GM18873 (cell line): ENCODE measurements around the gene EPHA2.
"Not testable (repeated sequence)": the region's sequence is repeated elsewhere in the genome, so short reads cannot be mapped to it uniquely, and the experiment has no call there.

Experiments
- ATAC-seq: cut with Tn5 transposase; IDR thresholded peaks from one replicate; pipeline ENCODE4 v1.9.1; 2021; ENCODE audit warnings: mild to moderate bottlenecking, moderate library complexity, moderate number of reproducible peaks; ENCODE audit not compliant: unreplicated experiment, low FRiP score

EPHA2 gene

DNA sequence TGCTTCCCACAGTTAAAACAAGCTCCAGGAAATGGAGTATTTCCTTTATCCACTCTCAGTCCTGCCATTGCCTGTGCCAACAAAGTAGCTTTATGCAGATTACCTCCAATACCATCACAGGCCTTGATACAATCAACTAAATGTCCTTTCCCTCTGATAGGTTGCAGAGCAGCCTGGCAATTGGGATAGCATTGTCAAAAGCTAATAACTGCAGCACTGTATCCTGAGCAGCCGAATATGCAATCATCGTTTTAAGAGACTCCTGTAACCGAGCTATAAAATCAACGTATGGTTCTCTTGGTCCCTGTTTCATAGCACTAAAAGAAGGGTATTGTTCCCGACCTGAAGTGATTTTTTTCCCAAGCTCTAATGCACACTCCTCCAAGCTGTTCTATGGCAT is 48.8 kb downstream of the EPHA2 start:
- ATAC-seq = not testable (repeated sequence)

DNA sequence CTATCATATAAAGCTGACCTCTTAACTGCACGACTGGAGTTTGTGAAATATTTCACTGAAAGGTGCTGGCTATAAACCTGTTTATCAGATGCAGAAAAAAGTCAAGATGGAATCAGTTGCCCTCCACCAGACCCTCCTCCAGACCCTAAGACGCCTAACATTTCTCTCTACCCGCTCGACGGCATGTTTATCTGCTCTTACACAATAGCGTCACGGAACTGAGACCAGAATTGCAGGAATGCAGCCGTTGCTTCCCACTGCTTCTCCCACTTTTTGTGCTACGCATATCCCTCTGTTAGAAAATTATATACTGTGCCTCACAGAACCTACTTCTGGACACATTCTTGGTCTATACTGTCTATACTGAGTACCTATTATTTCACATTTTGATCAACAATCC is 54.2 kb downstream of the EPHA2 start:
- no peak for ATAC-seq

DNA sequence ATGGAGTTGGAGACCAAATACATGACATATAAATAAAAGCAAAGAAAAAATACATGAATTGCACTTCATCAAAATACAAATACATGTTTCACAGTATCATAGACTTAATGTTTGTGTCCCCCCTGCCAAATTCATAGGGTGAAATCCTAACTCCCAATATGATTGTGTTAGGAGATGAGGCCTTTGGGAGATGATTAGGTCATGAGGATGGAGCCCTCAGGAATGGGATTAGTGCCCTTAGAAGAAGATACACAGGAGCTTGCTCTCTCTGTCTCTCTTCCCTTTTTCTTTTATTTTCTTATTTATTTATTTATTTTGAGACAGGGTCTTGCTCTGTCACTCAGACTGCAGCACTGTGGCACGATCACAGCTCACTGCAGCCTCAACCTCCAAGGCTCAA is 56.5 kb downstream of the EPHA2 start:
- no peak for ATAC-seq

DNA sequence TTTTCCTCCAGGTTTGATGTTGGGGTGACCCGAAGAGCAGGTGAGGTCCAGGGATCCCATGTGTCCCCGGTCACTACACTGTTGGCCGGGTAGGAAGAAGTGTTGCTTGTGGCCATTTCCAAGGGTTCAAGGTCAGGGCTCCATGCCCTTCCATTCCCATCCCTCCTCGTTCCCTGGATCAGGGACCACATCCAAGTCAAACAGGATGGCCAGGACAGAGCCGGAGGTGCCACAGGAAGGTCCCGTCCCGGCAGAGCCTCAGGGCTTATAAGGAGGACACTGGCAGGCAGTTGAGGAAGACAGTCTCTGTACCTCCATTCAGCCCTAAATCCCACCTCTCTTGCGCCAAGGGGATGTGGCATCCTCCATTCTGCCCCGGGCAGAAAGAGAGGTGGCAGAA is 60.4 kb downstream of the EPHA2 start:
- ATAC-seq = no peak

DNA sequence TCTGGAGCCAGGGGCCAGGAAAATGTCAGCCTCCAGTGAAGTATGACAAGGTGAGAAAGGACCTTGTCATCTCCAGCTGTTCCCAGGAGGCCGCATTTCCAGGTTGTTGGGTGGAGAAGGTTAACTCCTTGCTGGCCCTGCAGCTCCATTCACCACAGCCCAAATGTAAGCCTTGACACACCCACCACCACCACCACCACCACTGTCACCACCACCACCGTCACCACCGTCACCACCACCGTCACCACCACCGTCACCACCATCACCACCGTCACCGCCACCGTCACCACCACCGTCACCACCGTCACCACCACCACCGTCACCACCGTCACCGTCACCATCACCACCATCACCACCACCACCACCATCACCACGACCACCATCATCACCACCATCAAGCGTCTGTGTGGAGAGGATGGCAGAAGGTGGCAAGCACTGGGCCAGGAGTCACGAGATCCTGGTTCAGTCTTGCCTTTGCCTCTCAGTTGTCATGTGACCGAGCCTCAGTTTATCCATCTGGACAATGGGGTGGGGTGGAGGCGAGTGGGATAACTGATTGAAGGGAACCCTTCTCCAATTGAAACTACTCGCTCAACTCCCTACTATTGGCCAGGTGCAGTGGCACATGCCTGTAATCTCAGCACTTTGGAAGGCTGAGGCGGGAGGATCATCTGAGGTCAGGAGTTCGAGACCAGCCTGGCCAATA is 61.3 kb downstream of the EPHA2 start:
- no peak for ATAC-seq

DNA sequence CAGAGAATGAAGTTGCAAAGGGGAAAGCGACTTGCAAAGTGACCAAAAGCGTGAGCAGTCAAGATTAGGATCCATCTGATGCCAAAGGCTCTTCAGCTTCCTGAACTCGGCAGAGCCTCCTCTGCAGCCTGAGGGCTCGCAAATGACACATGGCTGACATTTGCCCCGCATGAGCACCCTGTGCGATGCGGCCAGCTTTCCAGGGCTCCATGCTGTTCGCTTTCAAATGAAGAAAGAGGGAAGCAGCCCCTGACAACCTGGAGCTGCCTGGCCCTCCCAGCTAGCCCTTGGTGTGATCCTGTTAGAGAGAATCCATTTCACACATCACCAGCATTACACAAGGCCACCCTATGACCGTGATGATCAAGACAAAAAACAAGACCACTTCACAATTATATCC is 62.3 kb downstream of the EPHA2 start:
- no peak for ATAC-seq

DNA sequence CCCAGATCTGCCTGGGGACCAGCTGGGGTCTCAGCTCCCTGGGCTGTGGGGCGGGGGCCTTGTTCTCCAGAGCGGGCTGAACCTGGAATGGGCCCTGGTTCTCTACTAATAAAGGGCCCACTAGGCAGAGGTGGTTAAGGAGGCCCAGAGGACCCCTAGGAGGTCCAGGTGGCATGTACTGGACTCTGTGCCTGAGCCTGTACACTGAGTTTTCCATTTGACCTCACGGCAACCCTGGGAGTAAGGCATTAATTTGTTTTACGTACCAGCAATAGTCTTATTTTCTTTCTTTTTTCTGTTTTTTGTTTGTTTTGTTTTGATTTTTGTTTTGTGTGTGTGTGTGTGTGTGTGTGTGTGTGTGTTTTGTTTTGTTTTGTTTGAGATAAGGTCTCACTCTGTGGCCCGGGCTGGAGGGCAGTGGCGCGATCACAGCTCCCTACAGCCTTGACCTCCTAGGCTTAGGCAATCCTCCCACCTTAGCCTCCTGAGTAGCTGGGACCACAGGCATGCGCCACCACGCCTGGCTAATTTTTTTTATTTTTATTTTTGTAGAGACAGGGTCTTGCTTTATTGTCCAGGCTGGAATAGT is 62.9 kb downstream of the EPHA2 start:
- ATAC-seq = no peak

DNA sequence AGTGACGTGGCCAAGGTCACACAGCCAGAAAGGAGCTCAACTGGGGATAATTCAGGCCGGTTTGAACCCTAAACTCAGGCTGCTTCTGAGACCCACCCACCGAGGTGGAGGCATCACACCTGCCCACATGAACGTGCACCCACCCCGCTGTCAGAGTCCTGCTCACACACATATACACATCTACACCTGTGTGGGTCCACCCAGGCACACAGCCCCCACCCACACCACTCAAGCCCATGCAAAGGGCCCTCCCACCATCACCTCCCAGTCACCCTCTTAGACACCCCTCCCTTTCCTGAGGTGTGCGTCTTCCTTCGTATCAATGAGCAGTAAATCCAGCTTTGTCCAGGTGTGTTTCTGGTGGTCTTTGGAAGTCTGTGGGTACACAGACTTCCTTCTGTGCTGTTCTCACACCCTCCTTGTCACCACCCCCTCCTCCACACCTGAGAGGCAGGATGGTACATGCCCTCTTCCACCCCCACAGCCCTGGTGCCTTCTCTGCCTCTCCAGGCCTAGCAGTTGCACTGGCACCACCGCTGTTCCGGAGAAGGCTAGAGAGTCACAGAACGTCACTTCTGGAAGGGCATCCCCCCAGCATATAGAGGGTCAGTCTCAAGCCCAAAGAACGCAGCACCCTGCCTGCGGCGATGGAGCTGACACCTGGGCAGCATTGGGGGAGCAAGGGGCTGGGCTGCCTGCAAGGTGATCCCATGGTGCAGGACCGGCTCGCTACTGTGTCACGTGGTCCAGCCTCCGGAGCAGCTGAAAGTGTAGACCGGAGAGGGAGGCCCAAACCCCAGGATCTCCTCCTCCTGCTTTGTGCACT is 63.6 kb downstream of the EPHA2 start:
- ATAC-seq = no peak

DNA sequence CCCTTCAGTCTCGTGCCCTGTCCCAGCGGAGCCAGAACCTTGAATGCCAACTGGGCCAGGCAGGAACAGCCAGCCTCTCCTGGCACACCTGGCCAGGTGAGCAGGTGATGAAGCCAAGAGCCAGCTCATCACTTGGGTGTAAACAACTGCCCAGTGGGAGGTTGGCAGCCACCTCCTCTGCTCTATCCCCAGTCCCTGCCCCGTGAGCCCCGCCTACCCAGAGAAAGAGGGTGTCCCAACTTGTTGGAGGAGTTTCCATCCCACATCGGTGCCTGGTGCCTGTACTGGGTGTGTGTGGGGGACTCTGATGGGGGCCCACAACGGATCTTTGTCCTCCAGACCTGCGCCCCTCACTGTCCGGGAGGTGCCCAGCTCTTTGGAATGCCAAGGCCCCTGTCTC is 64.6 kb downstream of the EPHA2 start:
- no peak for ATAC-seq

DNA sequence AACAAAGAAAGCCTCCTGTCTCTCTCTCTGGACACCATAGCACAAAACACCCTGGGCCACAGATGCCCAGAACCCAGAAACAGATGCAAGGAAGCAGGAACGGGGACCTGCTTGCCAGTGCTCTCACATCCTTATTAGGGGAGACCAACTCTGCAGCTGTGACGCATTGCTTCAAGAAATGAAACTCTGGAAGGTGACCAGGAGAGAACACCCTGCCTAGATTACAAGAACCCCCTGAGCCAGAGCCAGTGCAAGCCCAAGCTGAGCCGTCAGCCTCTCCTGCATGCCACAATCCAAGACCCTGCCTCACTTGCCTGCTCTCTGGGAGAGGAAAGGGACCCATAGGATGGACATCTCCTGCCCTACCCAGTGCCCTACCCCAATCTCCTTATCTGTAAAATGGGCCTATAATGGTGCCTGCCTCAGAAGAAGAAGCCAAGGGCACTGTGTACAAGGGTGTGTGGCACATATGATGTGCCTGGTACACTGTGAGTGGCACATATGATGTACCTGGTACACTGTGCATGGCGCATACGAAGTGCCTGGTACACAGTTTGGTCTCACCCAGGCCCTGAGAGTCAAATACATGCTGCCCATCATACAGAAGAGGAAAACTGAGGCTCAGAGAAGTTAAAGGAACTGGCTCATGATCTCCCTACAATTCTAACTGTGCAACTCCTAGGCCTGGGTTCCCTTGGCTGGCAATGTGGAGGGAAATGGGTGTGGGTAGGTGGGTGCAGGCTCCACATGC is 65.6 kb downstream of the EPHA2 start:
- ATAC-seq = no peak

DNA sequence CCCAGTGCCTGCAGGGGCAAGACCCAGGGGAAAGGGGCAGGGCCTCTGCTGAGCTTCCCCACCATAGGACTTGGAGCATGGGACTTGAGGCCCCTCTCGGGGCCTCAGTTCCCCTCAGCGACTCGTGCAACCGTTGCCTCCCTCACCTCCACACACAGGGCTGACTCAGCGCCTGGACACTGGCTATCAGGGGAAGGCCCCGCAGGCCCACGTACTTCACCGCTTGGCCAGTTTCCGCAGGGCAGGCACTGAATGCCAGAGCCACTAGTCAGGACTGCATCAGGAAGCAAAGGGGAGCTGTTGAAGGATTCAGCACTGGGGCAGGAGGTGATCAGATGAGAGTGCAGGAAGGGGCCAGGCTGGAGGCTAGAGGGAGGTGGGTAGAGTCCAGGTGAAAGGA is 66.9 kb downstream of the EPHA2 start:
- ATAC-seq = no peak

DNA sequence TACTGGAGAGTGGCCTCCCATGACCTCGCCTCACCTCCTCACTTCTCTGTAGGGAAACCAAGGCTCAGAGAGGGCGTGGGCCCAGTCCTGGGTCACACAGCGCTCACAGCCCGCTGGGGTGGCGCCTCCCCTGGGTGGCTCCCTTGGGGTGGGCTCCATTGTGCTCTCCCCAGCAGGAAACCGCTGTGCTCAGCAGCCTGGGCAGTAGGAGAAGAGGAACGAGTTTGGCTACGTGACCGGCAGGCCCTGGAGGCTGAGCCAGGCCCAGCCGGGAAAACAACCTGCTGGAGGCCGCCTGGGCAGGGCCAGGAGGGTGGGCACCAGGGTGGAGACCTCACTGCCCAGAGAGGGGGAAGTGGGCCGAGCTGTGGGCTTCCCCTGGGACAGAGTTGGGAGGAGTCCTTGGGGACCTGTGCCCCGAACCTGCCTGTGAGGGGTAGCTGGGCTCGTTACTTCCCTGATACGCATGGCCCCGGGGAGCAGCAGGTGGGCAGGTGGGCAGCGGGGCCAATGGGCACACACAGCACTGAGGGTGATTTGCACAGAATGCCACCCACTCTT is 67.4 kb downstream of the EPHA2 start:
- ATAC-seq = no peak

DNA sequence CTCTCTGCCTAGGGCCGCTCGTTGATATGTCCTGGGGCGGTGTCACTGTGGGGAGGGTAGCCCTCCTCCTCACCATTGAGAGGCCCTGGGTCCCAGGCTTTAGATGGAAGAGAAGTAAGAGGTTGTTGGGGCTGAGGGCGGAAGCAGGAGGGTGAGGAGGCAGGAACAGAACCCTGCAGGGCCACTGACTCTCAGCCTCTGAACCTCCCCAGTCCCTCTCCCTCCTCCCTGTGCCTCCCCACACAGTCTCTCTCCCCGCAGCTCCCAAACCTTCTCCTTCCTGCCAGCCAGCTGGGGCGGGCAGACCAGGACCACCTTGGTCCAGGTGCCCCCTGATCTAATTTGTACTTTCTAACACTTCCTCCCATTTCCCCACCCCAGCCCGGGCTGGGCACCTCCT is 68.1 kb downstream of the EPHA2 start:
- no peak for ATAC-seq

DNA sequence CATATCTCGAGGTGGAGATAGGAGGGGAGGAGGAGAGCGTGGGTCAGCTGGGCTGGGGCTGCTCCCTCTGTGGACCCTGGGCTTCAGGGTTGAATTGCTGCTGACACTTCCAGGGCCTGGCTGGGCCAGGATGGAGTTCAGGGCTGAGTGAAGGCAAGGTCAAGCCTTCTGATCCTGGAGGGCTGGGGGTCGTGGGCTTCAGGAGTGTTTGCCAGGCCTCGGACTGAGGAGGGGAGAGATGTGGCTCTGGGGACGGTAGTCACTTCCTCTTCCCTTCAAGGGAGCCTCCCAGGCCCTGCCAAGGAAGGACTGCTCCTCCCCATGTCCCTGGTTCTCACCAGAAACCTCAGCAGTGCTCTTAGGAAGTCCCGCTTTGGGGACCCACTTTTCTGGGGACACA is 70.3 kb downstream of the EPHA2 start:
- no peak for ATAC-seq

DNA sequence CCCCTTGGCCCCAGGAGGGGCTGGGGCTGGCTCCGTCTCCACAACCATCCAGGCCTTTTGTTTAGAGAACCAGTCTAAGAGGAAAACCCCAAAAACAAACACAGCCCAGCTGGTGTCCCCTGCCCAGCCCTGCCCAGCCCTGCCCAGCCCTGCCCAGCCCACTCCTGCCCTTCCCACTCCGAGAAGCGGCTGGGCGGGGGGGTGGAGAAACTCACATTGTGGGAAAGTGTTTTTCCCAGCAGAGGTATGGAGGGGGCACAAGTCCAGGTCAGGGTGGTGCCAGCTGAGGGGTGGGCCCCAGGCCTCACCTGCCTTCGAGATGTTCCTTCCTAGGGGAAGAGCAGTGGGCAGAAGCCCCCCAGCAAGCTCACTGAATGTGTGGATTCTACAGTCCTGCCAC is 72.4 kb downstream of the EPHA2 start:
- no peak for ATAC-seq

DNA sequence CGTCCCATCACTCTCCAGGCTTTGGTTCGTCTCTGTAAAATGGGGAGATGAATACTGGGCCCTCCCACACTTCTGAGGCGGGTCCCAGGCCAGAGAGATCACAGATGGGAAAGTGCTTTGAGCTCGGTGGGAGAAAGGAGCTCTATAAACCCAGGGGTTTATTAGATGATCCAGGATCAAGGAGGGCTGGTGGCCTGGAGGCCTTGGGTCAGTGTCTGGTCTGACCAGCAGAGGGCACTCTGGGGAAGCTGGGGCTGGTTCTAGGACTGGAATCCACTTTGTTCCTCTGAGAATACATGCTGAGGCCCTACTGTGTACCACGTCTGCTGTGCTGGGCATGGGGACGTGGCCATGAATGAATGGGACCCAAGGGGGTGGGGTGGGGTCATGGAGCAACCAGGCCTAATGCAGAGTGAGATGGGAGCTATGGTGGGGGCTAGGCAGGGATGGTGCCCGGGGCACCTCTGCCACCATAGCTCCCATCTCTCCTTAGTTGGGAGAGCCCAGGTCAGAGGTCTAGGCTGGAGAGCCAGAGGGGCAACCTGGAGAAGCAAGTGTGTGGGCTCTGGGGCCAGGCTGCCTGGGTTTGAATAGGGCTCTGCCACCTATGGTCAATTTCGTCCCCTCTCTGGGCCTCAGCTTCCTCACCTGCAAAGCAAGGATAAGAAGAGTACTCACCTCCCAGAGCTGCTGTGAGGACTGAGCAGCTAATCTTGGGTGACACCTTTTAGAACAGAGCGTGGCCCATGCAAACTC is 73.4 kb downstream of the EPHA2 start:
- no peak for ATAC-seq

DNA sequence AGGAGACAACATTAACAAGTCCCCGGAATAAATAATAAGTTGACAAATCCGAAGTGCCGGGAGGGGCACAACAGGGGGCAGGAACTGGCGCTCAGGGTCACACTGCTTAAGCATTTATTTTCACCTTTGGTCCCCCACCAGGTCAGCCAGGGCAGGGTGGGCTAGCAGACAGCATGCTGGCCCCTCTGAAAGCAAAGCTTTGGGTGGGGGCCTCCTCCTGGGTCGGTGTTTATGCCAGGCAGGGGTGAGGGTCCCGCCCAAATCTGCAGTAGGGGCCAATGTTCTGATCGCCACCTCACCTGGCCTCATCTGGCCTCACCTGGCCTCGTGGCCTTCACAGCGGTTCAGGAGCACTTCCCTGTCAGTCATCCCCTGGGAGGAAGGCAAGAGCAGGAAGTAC is 74.2 kb downstream of the EPHA2 start:
- ATAC-seq = no peak

DNA sequence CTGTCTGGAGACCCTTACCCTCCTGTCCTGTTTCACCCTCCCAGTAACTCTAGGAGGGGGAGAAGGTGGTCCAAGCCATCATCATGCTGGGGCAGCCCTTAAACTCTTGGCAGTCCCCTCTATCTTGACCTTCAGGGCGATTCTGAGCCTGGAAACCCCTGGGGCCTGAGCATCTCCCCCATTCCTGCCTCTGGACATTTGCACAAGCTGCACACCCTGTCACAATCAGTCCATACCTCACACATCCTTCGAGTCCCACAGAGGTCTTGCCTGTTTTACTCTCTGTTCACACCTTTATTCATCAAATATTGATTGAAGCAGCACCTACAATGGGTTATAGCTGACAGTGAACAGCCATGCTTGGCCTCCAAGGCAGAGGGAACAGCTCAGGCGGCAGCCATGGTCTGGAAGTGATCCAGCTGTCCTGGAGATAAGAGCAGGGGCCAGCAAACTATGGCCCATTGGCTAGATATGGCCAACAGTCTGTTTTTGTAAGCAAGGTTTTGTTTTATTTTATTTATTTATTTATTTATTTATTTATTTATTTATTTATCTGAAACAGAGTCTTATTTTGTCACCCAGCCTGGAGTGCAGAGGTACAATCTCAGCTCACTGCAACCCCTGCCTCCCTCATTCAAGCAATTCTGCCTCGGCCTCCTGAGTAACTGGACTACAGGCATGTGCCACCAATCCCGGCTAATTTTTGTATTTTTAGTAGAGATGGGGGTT is 75.3 kb downstream of the EPHA2 start:
- no peak for ATAC-seq

DNA sequence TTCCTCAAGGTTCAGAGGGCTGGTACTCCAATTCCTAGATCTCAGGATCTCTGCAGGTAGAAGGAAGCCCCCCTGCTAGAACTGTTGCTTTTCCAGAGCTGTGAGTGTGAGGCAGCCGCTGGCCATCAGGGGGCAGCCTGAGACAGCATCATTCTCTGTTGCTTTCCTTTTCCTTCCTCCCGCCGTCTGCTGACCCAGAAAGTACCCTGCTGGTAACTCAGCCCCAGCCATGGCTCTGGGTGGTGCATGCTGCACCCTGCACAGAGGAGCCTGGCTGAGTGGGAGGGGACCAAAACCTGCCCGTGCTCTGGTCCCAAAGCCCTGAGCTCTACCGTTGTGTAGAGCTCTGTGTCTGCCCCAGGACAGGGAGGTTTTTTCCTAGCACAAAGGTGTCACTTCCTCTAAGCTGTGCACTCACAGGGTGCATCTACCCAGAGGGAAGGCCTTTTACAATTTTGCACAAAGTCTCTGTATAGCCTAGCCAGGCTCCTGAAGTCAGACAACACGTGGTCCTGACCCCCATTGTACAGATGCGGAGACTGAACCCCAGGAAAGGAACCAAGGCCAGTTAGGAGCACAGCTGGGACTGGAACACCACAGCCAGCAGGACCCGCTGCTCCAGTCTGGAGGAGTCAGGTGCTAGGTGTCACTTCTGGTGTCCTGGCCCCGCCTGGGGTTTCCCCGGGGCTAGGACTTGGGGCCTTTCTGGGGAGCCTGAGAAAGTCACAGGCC is 76.8 kb downstream of the EPHA2 start:
- no peak for ATAC-seq
